ENCODE measurements around the gene NEDD4L. TPM values are rescaled to one million over a fixed set of nuclear protein-coding genes. Genes with fewer than 3 reads are reported as not detected.

The NEDD4L gene
- total RNA-seq, 2 experiments from 2014 or later, result 11.2 to 13.7 TPM

GRCh38 chr18:58222432-58223125, 178.6 kb downstream of the NEDD4L start:
- CTCF ChIA-PET, result interaction anchor here (0.7 kb wide), 1 partner anchor 59 kb away, joined by 3 read pairs; no protein-coding TSS in a partner anchor
- POLR2A ChIA-PET, result no interaction called here
- H3K9me3 Mint-ChIP-seq, result no peaks in the 10 kb centered on the region

DNA sequence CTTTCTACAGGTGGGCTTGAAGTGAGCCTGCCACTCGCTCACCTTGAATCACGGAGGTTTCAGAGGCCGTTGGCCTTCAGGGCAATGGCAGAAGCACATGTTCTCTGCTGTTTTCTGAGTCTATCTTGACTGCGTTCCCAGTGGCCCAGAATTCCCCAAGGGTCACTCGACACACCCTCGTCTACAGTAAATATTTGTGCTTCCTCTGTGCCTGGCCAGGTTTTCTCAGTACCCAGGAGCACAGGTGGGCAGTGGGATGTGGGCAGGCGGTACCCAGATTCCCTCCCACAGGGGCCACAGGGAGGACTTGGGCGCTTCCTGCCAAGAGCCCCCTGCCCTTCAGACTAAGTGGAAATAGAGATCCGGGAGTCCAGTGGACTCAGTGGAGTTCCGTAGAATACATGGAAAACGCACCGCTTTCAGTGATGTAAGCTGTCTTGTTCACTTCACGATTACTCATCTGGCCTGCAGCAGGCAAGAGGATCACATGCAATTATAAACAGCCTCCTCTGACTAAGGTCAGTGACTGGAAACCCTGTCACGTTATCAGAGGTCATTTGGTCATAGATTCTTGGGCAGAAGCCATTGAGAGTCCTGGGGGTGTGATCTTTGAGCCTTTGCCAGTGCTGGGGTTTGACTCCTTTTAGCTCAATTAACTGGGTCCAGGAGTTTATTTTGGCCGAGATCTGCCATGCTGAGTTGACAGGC, 179.8 kb downstream of the NEDD4L start:
- H3K27ac Mint-ChIP-seq, result no peak overlapping the region
- no peaks in the 10 kb centered on the region for H3K9me3 ChIP-seq (ENCODE audit: control insufficient read depth in 1 of 2, insufficient read depth in 1 of 2, low read length in 2 of 2)
- H3K36me3 ChIP-seq (ENCODE audit: insufficient read depth, low read length), result no peaks in the 10 kb centered on the region
- H3K4me1 ChIP-seq (ENCODE audit: insufficient read depth, low read length), result no peaks in the 10 kb centered on the region
- DNase-seq (peak in 2 of 14 experiments; percentile 13 to 30), ATAC-seq (ENCODE audit: poor library complexity) (no peak)
- CTCF ChIA-PET, result no interaction called here
- H3K27me3 ChIP-seq (ENCODE audit: control insufficient read depth in 1 of 2, insufficient read depth in 2 of 2, low read length in 2 of 2), result peaks cover 0 to 4% of the 10 kb centered on the region in 2 experiments
- H3K36me3 Mint-ChIP-seq (ENCODE audit: low read depth), result no peaks in the 10 kb centered on the region
- peaks cover 16% of the 10 kb centered on the region for H3K27me3 Mint-ChIP-seq
- no peak overlapping the region for H3K27ac ChIP-seq (ENCODE audit: low read depth in 1 of 2, low read length in 2 of 2)
- no peaks in the 10 kb centered on the region for H3K9me3 Mint-ChIP-seq
- POLR2A ChIA-PET, result no interaction called here
- intact Hi-C loops (cut with DNase I, micrococcal nuclease), result no loop called here
- H3K4me3 Mint-ChIP-seq, result no peak overlapping the region
- TF ChIP-seq, protein P1, sequence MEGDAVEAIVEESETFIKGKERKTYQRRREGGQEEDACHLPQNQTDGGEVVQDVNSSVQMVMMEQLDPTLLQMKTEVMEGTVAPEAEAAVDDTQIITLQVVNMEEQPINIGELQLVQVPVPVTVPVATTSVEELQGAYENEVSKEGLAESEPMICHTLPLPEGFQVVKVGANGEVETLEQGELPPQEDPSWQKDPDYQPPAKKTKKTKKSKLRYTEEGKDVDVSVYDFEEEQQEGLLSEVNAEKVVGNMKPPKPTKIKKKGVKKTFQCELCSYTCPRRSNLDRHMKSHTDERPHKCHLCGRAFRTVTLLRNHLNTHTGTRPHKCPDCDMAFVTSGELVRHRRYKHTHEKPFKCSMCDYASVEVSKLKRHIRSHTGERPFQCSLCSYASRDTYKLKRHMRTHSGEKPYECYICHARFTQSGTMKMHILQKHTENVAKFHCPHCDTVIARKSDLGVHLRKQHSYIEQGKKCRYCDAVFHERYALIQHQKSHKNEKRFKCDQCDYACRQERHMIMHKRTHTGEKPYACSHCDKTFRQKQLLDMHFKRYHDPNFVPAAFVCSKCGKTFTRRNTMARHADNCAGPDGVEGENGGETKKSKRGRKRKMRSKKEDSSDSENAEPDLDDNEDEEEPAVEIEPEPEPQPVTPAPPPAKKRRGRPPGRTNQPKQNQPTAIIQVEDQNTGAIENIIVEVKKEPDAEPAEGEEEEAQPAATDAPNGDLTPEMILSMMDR (IDR thresholded peaks at IDR 0.05), result no peak
- H3K4me3 ChIP-seq (ENCODE audit: low read length), result no peak overlapping the region
- H3K4me1 Mint-ChIP-seq (ENCODE audit: low read depth), result no peaks in the 10 kb centered on the region

More at GRCh38 chr18:58222432-58223125, 178.6 kb downstream of the NEDD4L start:
- intact Hi-C loops (cut with DNase I, micrococcal nuclease), result no loop called here
- Histone ChIP-seq H3K27me3 (ENCODE audit: control insufficient read depth in 1 of 2, insufficient read depth in 2 of 2, low read length in 2 of 2) (peaks cover 0 to 4% of the 10 kb centered on the region in 2 experiments), H3K4me1 (ENCODE audit: insufficient read depth, low read length) (no peaks in the 10 kb centered on the region), H3K27ac (ENCODE audit: low read depth in 1 of 2, low read length in 2 of 2) (no peak overlapping the region), H3K4me3 (ENCODE audit: low read length) (no peak overlapping the region), H3K9me3 (ENCODE audit: control insufficient read depth in 1 of 2, insufficient read depth in 1 of 2, low read length in 2 of 2) (no peaks in the 10 kb centered on the region), H3K36me3 (ENCODE audit: insufficient read depth, low read length) (no peaks in the 10 kb centered on the region)
- no peak overlapping the region for H3K4me3 Mint-ChIP-seq
- no peaks in the 10 kb centered on the region for H3K4me1 Mint-ChIP-seq (ENCODE audit: low read depth)
- no peaks in the 10 kb centered on the region for H3K36me3 Mint-ChIP-seq (ENCODE audit: low read depth)
- ATAC-seq (ENCODE audit: poor library complexity) (no peak), DNase-seq (no peak)
- TF ChIP-seq, protein P1 (IDR thresholded peaks at IDR 0.05), result no peak
- H3K27me3 Mint-ChIP-seq, result peaks cover 17% of the 10 kb centered on the region
- no peak overlapping the region for H3K27ac Mint-ChIP-seq

- Histone ChIP-seq H3K27ac (ENCODE audit: low read depth in 1 of 2, low read length in 2 of 2) (no peak overlapping the region), H3K27me3 (ENCODE audit: control insufficient read depth in 1 of 2, insufficient read depth in 2 of 2, low read length in 2 of 2) (peaks cover 0 to 4% of the 10 kb centered on the region in 2 experiments), H3K9me3 (ENCODE audit: control insufficient read depth in 1 of 2, insufficient read depth in 1 of 2, low read length in 2 of 2) (no peaks in the 10 kb centered on the region), H3K4me1 (ENCODE audit: insufficient read depth, low read length) (no peaks in the 10 kb centered on the region), H3K36me3 (ENCODE audit: insufficient read depth, low read length) (no peaks in the 10 kb centered on the region), H3K4me3 (ENCODE audit: low read length) (no peak overlapping the region)
- ATAC-seq (ENCODE audit: poor library complexity) (no peak), DNase-seq (no peak)
- CTCF ChIA-PET, result no interaction called here
- no peaks in the 10 kb centered on the region for H3K36me3 Mint-ChIP-seq (ENCODE audit: low read depth)
- POLR2A ChIA-PET, result no interaction called here
- H3K4me1 Mint-ChIP-seq (ENCODE audit: low read depth), result no peaks in the 10 kb centered on the region
- TF ChIP-seq, protein P1 (IDR thresholded peaks at IDR 0.05), result no peak
- intact Hi-C loops (cut with DNase I, micrococcal nuclease), result no loop called here
- H3K27me3 Mint-ChIP-seq, result peaks cover 12% of the 10 kb centered on the region
- H3K4me3 Mint-ChIP-seq, result no peak overlapping the region
- H3K9me3 Mint-ChIP-seq, result no peaks in the 10 kb centered on the region
- no peak overlapping the region for H3K27ac Mint-ChIP-seq
Measured at GRCh38 chr18:58224425-58224750, 180.4 kb downstream of the NEDD4L start.

Data from CD4-positive, alpha-beta T cell (primary cell).